ENCODE results near the gene FBXL13.

DNA sequence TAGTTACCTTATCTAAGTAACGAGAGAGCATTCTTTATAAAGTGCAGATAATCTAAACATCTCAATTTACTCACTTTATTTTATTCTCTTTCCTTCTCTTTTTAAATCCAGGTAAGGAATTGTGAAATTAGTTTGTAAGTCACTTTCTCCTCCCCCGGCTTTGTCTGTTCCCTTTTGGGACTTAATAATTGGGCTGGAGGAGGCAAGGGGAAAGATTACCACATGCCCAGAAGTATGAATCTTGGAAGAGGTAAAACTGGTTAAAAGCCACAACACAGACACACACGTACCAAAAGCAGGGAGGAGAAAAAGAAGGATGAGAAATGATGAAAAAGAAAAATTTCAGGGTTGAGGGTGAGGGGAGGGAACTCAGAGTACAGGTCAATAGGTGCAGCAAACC, 225.1 kb downstream of the FBXL13 start:
- no peak for TF ChIP-seq POLR2AphosphoS5 (IDR thresholded peaks at IDR 0.05; ENCODE audit: low read depth)
- TF ChIP-seq, protein P1, sequence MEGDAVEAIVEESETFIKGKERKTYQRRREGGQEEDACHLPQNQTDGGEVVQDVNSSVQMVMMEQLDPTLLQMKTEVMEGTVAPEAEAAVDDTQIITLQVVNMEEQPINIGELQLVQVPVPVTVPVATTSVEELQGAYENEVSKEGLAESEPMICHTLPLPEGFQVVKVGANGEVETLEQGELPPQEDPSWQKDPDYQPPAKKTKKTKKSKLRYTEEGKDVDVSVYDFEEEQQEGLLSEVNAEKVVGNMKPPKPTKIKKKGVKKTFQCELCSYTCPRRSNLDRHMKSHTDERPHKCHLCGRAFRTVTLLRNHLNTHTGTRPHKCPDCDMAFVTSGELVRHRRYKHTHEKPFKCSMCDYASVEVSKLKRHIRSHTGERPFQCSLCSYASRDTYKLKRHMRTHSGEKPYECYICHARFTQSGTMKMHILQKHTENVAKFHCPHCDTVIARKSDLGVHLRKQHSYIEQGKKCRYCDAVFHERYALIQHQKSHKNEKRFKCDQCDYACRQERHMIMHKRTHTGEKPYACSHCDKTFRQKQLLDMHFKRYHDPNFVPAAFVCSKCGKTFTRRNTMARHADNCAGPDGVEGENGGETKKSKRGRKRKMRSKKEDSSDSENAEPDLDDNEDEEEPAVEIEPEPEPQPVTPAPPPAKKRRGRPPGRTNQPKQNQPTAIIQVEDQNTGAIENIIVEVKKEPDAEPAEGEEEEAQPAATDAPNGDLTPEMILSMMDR (IDR thresholded peaks at IDR 0.05; ENCODE audit: insufficient read depth, low read length): no peak
- TF ChIP-seq, protein P2, sequence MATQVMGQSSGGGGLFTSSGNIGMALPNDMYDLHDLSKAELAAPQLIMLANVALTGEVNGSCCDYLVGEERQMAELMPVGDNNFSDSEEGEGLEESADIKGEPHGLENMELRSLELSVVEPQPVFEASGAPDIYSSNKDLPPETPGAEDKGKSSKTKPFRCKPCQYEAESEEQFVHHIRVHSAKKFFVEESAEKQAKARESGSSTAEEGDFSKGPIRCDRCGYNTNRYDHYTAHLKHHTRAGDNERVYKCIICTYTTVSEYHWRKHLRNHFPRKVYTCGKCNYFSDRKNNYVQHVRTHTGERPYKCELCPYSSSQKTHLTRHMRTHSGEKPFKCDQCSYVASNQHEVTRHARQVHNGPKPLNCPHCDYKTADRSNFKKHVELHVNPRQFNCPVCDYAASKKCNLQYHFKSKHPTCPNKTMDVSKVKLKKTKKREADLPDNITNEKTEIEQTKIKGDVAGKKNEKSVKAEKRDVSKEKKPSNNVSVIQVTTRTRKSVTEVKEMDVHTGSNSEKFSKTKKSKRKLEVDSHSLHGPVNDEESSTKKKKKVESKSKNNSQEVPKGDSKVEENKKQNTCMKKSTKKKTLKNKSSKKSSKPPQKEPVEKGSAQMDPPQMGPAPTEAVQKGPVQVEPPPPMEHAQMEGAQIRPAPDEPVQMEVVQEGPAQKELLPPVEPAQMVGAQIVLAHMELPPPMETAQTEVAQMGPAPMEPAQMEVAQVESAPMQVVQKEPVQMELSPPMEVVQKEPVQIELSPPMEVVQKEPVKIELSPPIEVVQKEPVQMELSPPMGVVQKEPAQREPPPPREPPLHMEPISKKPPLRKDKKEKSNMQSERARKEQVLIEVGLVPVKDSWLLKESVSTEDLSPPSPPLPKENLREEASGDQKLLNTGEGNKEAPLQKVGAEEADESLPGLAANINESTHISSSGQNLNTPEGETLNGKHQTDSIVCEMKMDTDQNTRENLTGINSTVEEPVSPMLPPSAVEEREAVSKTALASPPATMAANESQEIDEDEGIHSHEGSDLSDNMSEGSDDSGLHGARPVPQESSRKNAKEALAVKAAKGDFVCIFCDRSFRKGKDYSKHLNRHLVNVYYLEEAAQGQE (IDR thresholded peaks at IDR 0.05; ENCODE audit: insufficient replicate concordance, low read depth): no peak
